IMR-90 (cell line): ENCODE measurements around the gene COG4.

Experiments
- TF ChIP-seq, protein P1 (sequence below): conservative IDR thresholded peaks from 2 replicates; pipeline ENCODE4 v1.5.1; 2012; ENCODE audit warnings: mild to moderate bottlenecking, low read depth, low read length, improper control_type of control experiment
- TF ChIP-seq, protein P2 (sequence below): fragments of 150-350 bp; IDR thresholded peaks from 2 replicates; pipeline ENCODE4 v1.6.1; 2016; ENCODE audit warnings: low read depth, mild to moderate bottlenecking, low read length, moderate library complexity, borderline replicate concordance

DNA sequence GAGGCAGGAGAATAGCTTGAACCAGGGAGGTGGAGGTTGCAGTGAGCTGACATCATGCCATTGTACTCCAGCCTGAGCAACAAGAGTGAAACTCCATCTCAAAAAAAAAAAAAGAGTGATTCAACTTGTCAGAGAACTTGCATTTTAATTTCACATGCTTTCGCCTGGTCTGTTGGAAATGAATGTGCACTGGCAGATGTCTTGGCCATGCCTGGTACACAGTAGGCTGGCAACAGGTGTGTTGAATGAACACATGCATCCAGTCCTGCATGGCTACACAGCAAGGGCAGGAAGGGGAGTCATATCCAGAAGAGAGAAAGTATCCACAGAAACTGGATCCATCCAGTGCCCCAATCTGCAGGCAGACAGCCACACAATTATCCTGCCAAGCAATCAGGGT is 11.5 kb downstream of the COG4 start:
- TF ChIP-seq, protein P1, sequence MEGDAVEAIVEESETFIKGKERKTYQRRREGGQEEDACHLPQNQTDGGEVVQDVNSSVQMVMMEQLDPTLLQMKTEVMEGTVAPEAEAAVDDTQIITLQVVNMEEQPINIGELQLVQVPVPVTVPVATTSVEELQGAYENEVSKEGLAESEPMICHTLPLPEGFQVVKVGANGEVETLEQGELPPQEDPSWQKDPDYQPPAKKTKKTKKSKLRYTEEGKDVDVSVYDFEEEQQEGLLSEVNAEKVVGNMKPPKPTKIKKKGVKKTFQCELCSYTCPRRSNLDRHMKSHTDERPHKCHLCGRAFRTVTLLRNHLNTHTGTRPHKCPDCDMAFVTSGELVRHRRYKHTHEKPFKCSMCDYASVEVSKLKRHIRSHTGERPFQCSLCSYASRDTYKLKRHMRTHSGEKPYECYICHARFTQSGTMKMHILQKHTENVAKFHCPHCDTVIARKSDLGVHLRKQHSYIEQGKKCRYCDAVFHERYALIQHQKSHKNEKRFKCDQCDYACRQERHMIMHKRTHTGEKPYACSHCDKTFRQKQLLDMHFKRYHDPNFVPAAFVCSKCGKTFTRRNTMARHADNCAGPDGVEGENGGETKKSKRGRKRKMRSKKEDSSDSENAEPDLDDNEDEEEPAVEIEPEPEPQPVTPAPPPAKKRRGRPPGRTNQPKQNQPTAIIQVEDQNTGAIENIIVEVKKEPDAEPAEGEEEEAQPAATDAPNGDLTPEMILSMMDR: no peak
- TF ChIP-seq, protein P2, sequence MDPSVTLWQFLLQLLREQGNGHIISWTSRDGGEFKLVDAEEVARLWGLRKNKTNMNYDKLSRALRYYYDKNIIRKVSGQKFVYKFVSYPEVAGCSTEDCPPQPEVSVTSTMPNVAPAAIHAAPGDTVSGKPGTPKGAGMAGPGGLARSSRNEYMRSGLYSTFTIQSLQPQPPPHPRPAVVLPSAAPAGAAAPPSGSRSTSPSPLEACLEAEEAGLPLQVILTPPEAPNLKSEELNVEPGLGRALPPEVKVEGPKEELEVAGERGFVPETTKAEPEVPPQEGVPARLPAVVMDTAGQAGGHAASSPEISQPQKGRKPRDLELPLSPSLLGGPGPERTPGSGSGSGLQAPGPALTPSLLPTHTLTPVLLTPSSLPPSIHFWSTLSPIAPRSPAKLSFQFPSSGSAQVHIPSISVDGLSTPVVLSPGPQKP: no peak
